K562 (cell line): ENCODE measurements around the gene IL20. TPM values are rescaled to one million over a fixed set of nuclear protein-coding genes. Genes with fewer than 3 reads are reported as not detected.
A peak's percentile ranks its signal among the peaks of the same experiment; 100 is the strongest.

Source experiments
- ATAC-seq: fragments of 200-7000 bp; cut with Tn5 transposase; 3 replicates; pipeline ENCODE4 v1.9.1; 2020; ENCODE audit warnings: moderate library complexity
- BruUV-seq: library from RNA; stranded (reverse); fragments of 400-500 nt; replicated peaks from 2 replicates; lab custom pipeline; 2021; lab: Mats Ljungman, UMichigan
- CTCF ChIA-PET: fragments of 300-600 bp; formaldehyde crosslinking; extraction: SDS; loops from one replicate; lab custom pipeline; 2021; ENCODE audit warnings: low intra/inter-chr PET ratio; lab: Yijun Ruan, JAX
- POLR2A ChIA-PET: fragments of 300-600, 350-650 bp; sonication (Branson Sonifier 250); formaldehyde crosslinking; extraction: SDS; loops from one replicate; lab custom pipeline; 2021; ENCODE audit warnings: antibody characterized with exemption, inconsistent platforms; lab: Yijun Ruan, JAX
- DNase-seq, 4 experiments: peaks; one replicate each; pipeline versions ENCODE4 v3.0.0 to v3.0.0-alpha.2; 2011 to 2018; ENCODE audit warnings: low spot score in 3 of 4, mixed read lengths in 3 of 4; ENCODE audit errors: extremely low read depth in 1 of 4
- FAIRE-seq: peaks from 2 replicates; lab custom pipeline; 2011; peaks lifted over from hg19 to GRCh38; lab: Jason Lieb, UNC
- H2AFZ ChIP-seq: 2 replicates; pipeline ENCODE4 v1.6.0; 2011; ENCODE audit warnings: low read depth, low read length, control low read depth, inconsistent platforms
- H3K27ac ChIP-seq: fragments of 200-600 bp; 3 replicates; pipeline ENCODE4 v1.8.0; 2011; ENCODE audit warnings: low read depth, mild to moderate bottlenecking, control low read depth, inconsistent platforms, low read length, moderate library complexity, mixed read lengths; ENCODE audit errors: extremely low read depth
- H3K27me3 ChIP-seq, 2 experiments: fragments of 300-600 bp in 1 of 2; 2 replicates in 1 of 2; 3 replicates in 1 of 2; pipeline versions ENCODE4 v1.6.0 to v1.8.0; 2011; ENCODE audit warnings: inconsistent platforms in 2 of 2, low read length in 2 of 2, mild to moderate bottlenecking in 1 of 2, mixed read lengths in 1 of 2, moderate library complexity in 1 of 2; ENCODE audit not compliant: control insufficient read depth in 2 of 2, insufficient read depth in 2 of 2
- H3K36me3 ChIP-seq: fragments of 300-600 bp; 3 replicates; pipeline ENCODE4 v1.8.0; 2011; ENCODE audit warnings: mild to moderate bottlenecking, low read length, inconsistent platforms; ENCODE audit not compliant: control insufficient read depth, insufficient read depth
- H3K4me1 ChIP-seq, 2 experiments: fragments of 200-600 bp in 1 of 2; replicated peaks in 1 of 2; 2 replicates in 1 of 2; 3 replicates in 1 of 2; pipeline versions ENCODE4 v1.5.1 to v1.8.0; 2011; ENCODE audit warnings: inconsistent platforms in 2 of 2, low read length in 2 of 2, mild to moderate bottlenecking in 1 of 2, mixed read lengths in 1 of 2, moderate library complexity in 1 of 2; ENCODE audit not compliant: control insufficient read depth in 2 of 2, insufficient read depth in 2 of 2
- H3K4me2 ChIP-seq: 2 replicates; pipeline ENCODE4 v1.6.1; 2011; ENCODE audit warnings: low read length, control low read depth, inconsistent platforms, mixed read lengths; ENCODE audit not compliant: insufficient read depth
- H3K4me3 ChIP-seq: fragments of 200-600 bp; sonication (generic), shearing (Covaris generic); 2 replicates; pipeline ENCODE4 v1.5.1; 2016; ENCODE audit warnings: control low read depth, inconsistent platforms
- H3K79me2 ChIP-seq: fragments of 200-600 bp; 3 replicates; pipeline ENCODE4 v1.8.0; 2011; ENCODE audit warnings: low read length, inconsistent platforms; ENCODE audit not compliant: control insufficient read depth, insufficient read depth
- H3K9ac ChIP-seq, 2 experiments: 2 replicates each; pipeline versions ENCODE4 v1.6.0 to v1.6.1; 2011; ENCODE audit warnings: low read depth in 2 of 2, low read length in 2 of 2, control low read depth in 1 of 2, inconsistent platforms in 1 of 2, mild to moderate bottlenecking in 1 of 2, mixed read lengths in 1 of 2; ENCODE audit not compliant: insufficient read depth in 1 of 2
- H3K9me1 ChIP-seq: one replicate; pipeline ENCODE4 v1.6.0; 2011; ENCODE audit warnings: inconsistent platforms, mild to moderate bottlenecking, low read length, moderate library complexity; ENCODE audit not compliant: control insufficient read depth, insufficient read depth
- H3K9me3 ChIP-seq: replicated peaks from 2 replicates; pipeline ENCODE4 v1.5.1; 2011; ENCODE audit warnings: low read depth, low read length, inconsistent platforms; ENCODE audit not compliant: control insufficient read depth, insufficient read depth
- H4K20me1 ChIP-seq: replicated peaks from 2 replicates; pipeline ENCODE4 v1.6.1; 2011; ENCODE audit warnings: low read length, inconsistent platforms, mixed read lengths; ENCODE audit not compliant: control insufficient read depth, insufficient read depth
- BRD4 ChIP-seq: fragments of 200-600 bp; sonication (generic); IDR thresholded peaks from 2 replicates; pipeline ENCODE4 v1.6.1; 2017; ENCODE audit warnings: inconsistent platforms
- CAMTA2 ChIP-seq: fragments of 250-450 bp; sonication (Bioruptor Pico); conservative IDR thresholded peaks from 2 replicates; pipeline ENCODE4 v1.5.1; 2022
- CHD2 ChIP-seq: IDR thresholded peaks from 2 replicates; pipeline ENCODE4 v1.6.1; 2011; ENCODE audit warnings: low read depth, low read length
- CXXC5 ChIP-seq: fragments of 250-450 bp; sonication (Bioruptor Pico); IDR thresholded peaks from 2 replicates; pipeline ENCODE4 v1.8.0; 2022; ENCODE audit warnings: inconsistent platforms, mild to moderate bottlenecking, moderate library complexity
- HDAC1 ChIP-seq, 2 experiments: fragments of 450-650 bp; IDR thresholded peaks; 2 replicates each; pipeline ENCODE4 v1.6.1; 2016 to 2017; ENCODE audit warnings: inconsistent platforms in 1 of 2, mild to moderate bottlenecking in 1 of 2, moderate library complexity in 1 of 2
- IFI16 ChIP-seq: fragments of 250-450 bp; sonication (Bioruptor Pico); IDR thresholded peaks from 2 replicates; pipeline ENCODE4 v2.1.2; 2022; ENCODE audit warnings: mild to moderate bottlenecking, inconsistent platforms
- MAZ ChIP-seq, 2 experiments: fragments of 450-650 bp in 1 of 2; sonication (generic) in 1 of 2; formaldehyde crosslinking; IDR thresholded peaks in 1 of 2; conservative IDR thresholded peaks in 1 of 2; 2 replicates each; pipeline versions ENCODE4 v1.4.0 to v1.5.0; 2020; ENCODE audit warnings: mild to moderate bottlenecking in 1 of 2, missing genetic modification reagents in 1 of 2
- MTA1 ChIP-seq: fragments of 450-650 bp; IDR thresholded peaks from 2 replicates; pipeline ENCODE4 v1.6.1; 2017; ENCODE audit warnings: borderline replicate concordance
- POLR2B ChIP-seq: fragments of 450-650 bp; IDR thresholded peaks from 2 replicates; pipeline ENCODE4 v1.6.1; 2018; ENCODE audit warnings: low read depth; ENCODE audit not compliant: partially characterized antibody
- RCOR1 ChIP-seq, 2 experiments: IDR thresholded peaks; 2 replicates each; pipeline ENCODE4 v1.6.1; 2012; ENCODE audit warnings: low read depth in 2 of 2, low read length in 2 of 2, borderline replicate concordance in 1 of 2, improper control_type of control experiment in 1 of 2
- RFX1 ChIP-seq: fragments of 450-650 bp; IDR thresholded peaks from 2 replicates; pipeline ENCODE4 v1.6.1; 2016; ENCODE audit warnings: mild to moderate bottlenecking, moderate library complexity
- SAFB2 ChIP-seq: fragments of 200-400 bp; formaldehyde crosslinking; IDR thresholded peaks from 2 replicates; pipeline ENCODE4 v1.6.1; 2018; ENCODE audit warnings: borderline replicate concordance, low read length, low read depth, moderate library complexity; ENCODE audit not compliant: severe bottlenecking
- STAG1 ChIP-seq: sonication (generic); formaldehyde crosslinking; IDR thresholded peaks from 2 replicates; pipeline ENCODE4 v1.5.0; 2020; ENCODE audit warnings: missing genetic modification reagents, borderline replicate concordance
- TAF15 ChIP-seq: fragments of 200-400 bp; formaldehyde crosslinking; IDR thresholded peaks from 2 replicates; pipeline ENCODE4 v1.6.1; 2017; ENCODE audit warnings: mild to moderate bottlenecking, low read depth, low read length, moderate library complexity
- TCF3 ChIP-seq: sonication (generic); formaldehyde crosslinking; IDR thresholded peaks from 2 replicates; pipeline ENCODE4 v1.4.0; 2020; ENCODE audit warnings: mild to moderate bottlenecking, missing genetic modification reagents
- TEAD4 ChIP-seq, 2 experiments: sonication (generic) in 1 of 2; formaldehyde crosslinking in 1 of 2; IDR thresholded peaks; 2 replicates each; pipeline versions ENCODE4 v1.6.1 to v1.8.0; 2012 to 2022; ENCODE audit warnings: borderline replicate concordance in 1 of 2, inconsistent platforms in 1 of 2, low read length in 1 of 2, mild to moderate bottlenecking in 1 of 2, missing genetic modification reagents in 1 of 2
- ZNF212 ChIP-seq: fragments of 450-650 bp; formaldehyde crosslinking; IDR thresholded peaks from 2 replicates; pipeline ENCODE4 v1.4.0; 2020; ENCODE audit warnings: mild to moderate bottlenecking
- WGBS: fragments of 100-300 bp; shearing (Covaris generic); methylation state at CpG from one replicate; pipeline ENCODE4 v1.1.6; 2016; ENCODE audit warnings: low coverage, mixed read lengths; ENCODE audit not compliant: insufficient coverage; ENCODE audit errors: missing lambda C conversion rate; 5-methylcytosine and 5-hydroxymethylcytosine counted together
- in situ Hi-C: fragments of 300-500 bp; cut with MboI; formaldehyde crosslinking; loops from 4 replicates; pipeline ENCODE4 v1.15.0; 2018; ENCODE audit warnings: inconsistent platforms, mixed read lengths
- intact Hi-C: fragments of 100-400 bp; cut with micrococcal nuclease; formaldehyde crosslinking; loops from 2 replicates; pipeline ENCODE4 v1.14.2; 2022
- polyA plus RNA-seq, 8 experiments: library from polyadenylated mRNA; depleted of rRNA in 4 of 8; stranded (reverse) in 5 of 8; unstranded in 3 of 8; fragments of >200 nt; fragmentation: Nextera tagmentation in 2 of 8; fragmentation: Illumina TruSeq in 1 of 8; extraction: Ambion mirVana in 2 of 8; extraction: Trizol in 1 of 8; gene quantifications; 2 replicates each; pipeline versions ENCODE4 v1.2.1 to v1.2.3, GENCODE V29; 2011 to 2014; ENCODE audit warnings: inconsistent platforms in 1 of 8, missing spikeins in 1 of 8
- total RNA-seq, 7 experiments: library from RNA; depleted of rRNA in 6 of 7; stranded (reverse); fragments of >200 nt in 6 of 7; fragmentation: Illumina TruSeq in 2 of 7; extraction: Trizol in 2 of 7; gene quantifications; 2 replicates each; pipeline versions ENCODE4 v1.2.1 to v1.2.3, GENCODE V29; 2011 to 2021; ENCODE audit warnings: low replicate concordance in 1 of 7
- TF ChIP-seq, protein P1 (sequence below): fragments of 450-650 bp; formaldehyde crosslinking; IDR thresholded peaks from 2 replicates; pipeline ENCODE4 v1.4.0; 2022; ENCODE audit warnings: mild to moderate bottlenecking, moderate library complexity

Gene IL20
- total and polyA plus RNA-seq, 9 of the 15 experiments (the other 6 are each of a cell fraction or from before 2014, with no cell fraction given) = not detected

DNA sequence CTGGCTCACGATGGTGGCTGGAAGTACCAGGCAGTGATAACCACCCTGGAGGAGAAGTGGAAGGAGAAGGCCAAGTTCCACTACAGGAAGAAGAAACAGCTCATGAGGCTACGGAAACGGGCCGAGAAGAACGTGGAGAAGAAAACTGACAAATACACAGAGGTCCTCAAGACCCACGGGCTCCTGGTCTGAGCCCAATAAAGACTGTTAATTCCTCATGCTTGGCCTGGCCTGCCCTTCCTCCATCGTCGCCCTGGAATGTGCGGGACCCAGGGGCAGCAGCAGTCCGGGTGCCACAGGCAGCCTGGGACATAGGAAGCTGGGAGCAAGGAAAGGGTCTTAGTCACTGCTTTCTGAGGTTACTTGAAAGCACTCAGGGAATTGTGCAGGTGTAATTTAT is 42.6 kb downstream of the IL20 start (continued):
- TF ChIP-seq RCOR1 (IDR thresholded peaks at IDR 0.05; ENCODE audit: borderline replicate concordance in 1 of 2, low read depth in 2 of 2, low read length in 2 of 2) = no peak

DNA sequence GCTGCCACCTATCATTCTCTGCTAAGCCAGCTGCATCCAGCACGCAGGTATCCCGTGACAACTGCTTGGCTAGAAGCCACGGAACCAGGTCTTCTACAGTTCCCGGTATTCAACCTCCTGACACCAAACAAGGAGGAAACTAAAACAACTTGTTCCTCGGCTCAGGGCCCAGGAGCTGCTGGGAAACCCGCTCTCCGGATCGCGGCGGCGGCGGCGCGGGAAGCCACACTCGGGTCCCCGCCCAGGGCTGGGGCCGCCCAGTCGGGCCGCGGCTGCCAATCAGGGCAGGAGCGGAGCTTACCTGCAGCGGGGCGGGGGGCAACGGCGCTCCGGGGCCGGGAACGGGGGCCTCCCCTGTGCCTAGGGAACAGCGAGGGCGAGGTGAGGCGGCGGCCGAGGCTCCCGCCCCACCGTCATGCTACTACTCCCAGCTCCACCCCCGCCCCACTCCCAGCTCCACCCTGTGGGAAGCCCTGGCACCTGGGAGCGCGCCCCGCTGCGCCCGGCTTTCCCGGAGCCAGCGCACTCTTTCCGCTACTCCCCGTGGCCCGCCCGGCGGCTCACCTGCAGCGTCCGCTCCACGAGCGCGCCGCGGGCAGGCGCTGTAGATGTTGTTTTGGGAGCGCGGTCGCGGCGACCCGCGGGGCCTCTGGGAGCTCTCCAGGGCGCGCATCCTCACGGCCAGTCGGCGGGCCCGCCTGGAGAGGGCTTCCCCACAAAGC is 43.9 kb downstream of the IL20 start:
- WGBS = 2% methylated on average over 59 of the region's 69 CpGs
- Histone ChIP-seq H3K27ac (no peak overlapping the region), H3K9ac (peak overlapping the region in 1 of 2 experiments; percentile 83; a peak in 2 of 4 replicates), H4K20me1 (0 out of 2 replicates have a peak, but pooled peaks cover 3% of the 10 kb centered on the region), H3K36me3 (no peaks in the 10 kb centered on the region), H3K9me1 (no peaks in the 10 kb centered on the region), H3K4me3 (peak overlapping the region; percentile 41), H3K4me2 (peak overlapping the region; percentile 66), H3K79me2 (no peaks in the 10 kb centered on the region), H2AFZ (peak overlapping the region; percentile 61), H3K4me1 (peaks cover 9 to 18% of the 10 kb centered on the region in 2 experiments; a peak in 4 of 5 replicates), H3K27me3 (peaks cover 27 to 50% of the 10 kb centered on the region in 2 experiments; a peak in 4 of 5 replicates), H3K9me3 (no peaks in the 10 kb centered on the region)
- ChIA-PET CTCF (interaction anchor here (0.7 to 3.8 kb wide), 4 partner anchors 170 to 391 kb away, joined by 3 to 27 read pairs (median 8); no protein-coding TSS in a partner anchor), POLR2A (interaction anchor here (0.6 to 1.7 kb wide), 9 partner anchors 12 to 351 kb away, joined by 3 to 5 read pairs (median 4); partner anchors contain the start of genes FCMR and IL20)
- FAIRE-seq = no peak
- peak; percentile 43 to 77 (median 63) for DNase-seq
- intact Hi-C loops = no loop called here
- peak; percentile 64 for ATAC-seq
- in situ Hi-C loops = loop anchor here (25.0 kb wide), 1 partner anchor 297 kb away; the partner anchor contains the start of gene EIF2D
- no TSS peak for BruUV-seq
- TF ChIP-seq BRD4 (no peak), RFX1 (no peak), ZNF212 (CRISPR knock-in tag) (no peak), CHD2 (no peak), TEAD4 (IDR thresholded peaks at IDR 0.05; ENCODE audit: low read length) (no peak), TEAD4 (CRISPR knock-in tag; IDR thresholded peaks at IDR 0.05; ENCODE audit: borderline replicate concordance) (no peak), HDAC1 (IDR thresholded peaks at IDR 0.05) (0 out of 4 replicates have a peak, but pooled peaks of 1 of the 2 experiments have one; percentile 31), IFI16 (CRISPR knock-in tag) (no peak), SAFB2 (no peak), POLR2B (no peak), CXXC5 (CRISPR knock-in tag) (peak; percentile 9; the same call in 1 of the 2 replicates), MTA1 (no peak), CAMTA2 (CRISPR knock-in tag) (no peak), TCF3 (no peak), STAG1 (CRISPR knock-in tag) (peak; percentile 23; the same call in 1 of the 2 replicates), TAF15 (no peak), MAZ (CRISPR knock-in tag; conservative IDR thresholded peaks at IDR 0.05 in 1 of 2, IDR thresholded peaks at IDR 0.05 in 1 of 2) (peak; percentile 30 to 40; a peak in 3 of 4 replicates)
- TF ChIP-seq, protein P1, sequence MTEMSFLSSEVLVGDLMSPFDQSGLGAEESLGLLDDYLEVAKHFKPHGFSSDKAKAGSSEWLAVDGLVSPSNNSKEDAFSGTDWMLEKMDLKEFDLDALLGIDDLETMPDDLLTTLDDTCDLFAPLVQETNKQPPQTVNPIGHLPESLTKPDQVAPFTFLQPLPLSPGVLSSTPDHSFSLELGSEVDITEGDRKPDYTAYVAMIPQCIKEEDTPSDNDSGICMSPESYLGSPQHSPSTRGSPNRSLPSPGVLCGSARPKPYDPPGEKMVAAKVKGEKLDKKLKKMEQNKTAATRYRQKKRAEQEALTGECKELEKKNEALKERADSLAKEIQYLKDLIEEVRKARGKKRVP = no peak
